ENCODE measurements around the gene TSEN34.
A peak's percentile ranks its signal among the peaks of the same experiment; 100 is the strongest.

TSEN34 gene

DNA sequence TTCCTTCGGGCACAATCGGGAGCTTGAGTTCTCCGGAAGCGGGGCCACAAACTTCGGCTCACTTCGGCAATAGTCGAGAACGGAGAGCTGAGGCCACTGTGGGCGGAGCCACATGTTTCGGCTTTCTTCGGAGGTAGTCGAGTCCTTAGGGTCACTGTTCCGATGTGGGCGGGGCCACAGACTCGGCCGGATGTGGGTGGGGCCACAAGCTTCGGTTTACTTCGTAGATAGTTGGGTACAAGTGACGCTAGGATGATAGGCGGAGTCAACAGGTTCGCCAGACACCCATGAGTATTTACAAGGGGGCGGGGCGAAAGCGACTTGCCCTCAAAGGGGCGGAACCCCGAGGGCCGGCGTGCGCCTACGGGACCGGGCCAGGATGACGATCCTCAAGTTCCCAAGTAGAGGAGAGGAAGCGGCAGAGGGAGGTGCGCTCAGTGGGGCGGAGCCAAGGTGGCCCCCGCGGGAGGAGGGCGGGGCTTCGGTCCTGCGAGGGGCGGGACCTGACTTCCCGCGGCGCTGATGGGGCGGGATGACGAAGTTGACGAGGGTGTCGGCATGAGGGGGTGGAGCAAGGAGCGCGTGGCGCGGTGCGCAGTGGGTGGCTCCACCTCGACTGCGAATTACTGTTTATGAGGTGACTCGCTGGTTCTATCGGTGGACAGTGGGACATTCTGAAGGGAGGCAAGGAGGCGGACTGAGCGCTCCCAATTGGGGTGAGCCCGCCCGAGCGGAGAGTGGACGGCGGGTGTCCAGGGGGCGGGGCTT is 1.2 kb upstream of the TSEN34 start:
- TF ChIP-seq, protein P1, sequence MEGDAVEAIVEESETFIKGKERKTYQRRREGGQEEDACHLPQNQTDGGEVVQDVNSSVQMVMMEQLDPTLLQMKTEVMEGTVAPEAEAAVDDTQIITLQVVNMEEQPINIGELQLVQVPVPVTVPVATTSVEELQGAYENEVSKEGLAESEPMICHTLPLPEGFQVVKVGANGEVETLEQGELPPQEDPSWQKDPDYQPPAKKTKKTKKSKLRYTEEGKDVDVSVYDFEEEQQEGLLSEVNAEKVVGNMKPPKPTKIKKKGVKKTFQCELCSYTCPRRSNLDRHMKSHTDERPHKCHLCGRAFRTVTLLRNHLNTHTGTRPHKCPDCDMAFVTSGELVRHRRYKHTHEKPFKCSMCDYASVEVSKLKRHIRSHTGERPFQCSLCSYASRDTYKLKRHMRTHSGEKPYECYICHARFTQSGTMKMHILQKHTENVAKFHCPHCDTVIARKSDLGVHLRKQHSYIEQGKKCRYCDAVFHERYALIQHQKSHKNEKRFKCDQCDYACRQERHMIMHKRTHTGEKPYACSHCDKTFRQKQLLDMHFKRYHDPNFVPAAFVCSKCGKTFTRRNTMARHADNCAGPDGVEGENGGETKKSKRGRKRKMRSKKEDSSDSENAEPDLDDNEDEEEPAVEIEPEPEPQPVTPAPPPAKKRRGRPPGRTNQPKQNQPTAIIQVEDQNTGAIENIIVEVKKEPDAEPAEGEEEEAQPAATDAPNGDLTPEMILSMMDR (conservative IDR thresholded peaks at IDR 0.05) = no peak
- peak overlapping the region; percentile 97 for H3K27ac ChIP-seq

DNA sequence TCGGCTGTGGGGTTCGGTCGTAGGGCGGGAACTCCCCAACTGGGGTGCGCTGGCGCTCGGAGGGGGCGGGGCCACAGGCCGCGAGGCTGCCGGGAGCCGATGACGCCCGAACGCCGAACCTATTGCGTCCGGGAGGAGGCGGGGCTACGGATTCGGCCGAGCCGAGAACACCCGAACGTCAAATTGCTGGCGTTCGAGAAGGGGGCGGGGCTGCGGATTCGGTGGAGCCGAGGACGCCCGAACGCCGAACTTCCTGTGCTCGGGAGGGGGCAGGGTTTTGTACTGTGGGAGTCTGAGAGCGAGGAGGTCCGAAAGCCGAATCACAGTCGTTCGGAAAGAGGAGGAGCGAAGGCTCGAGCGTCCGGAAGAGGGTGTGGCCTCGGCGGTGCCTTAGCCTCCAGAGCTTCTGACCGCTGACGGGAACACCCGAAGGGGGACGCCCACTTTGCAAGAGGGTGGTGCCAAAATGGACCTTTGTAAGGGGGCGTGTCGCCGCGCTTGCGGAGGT is 551 bp upstream of the TSEN34 start:
- H3K27ac ChIP-seq = peak overlapping the region; percentile 97
- TF ChIP-seq, protein P1 (conservative IDR thresholded peaks at IDR 0.05) = no peak

DNA sequence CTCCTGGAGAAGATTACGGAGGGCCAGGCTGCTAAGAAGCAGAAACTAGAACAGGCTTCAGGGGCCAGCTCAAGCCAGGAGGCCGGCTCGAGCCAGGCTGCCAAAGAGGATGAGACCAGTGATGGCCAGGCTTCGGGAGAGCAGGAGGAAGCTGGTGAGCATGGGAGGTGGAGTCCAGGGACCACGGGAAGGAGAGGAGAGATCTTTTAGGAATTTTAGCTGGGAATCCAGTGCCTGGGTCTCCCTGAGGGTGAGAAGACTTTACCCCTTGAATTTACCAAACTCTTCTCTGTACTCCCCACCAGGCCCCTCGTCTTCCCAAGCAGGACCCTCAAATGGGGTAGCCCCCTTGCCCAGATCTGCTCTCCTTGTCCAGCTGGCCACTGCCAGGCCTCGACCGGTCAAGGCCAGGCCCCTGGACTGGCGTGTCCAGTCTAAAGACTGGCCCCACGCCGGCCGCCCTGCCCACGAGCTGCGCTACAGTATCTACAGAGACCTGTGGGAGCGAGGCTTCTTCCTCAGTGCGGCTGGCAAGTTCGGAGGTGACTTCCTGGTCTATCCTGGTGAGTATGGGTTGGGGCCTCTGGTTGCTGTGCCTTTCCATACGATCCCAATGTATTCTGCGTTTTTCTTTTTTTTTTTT is 824 bp downstream of the TSEN34 start:
- peak overlapping the region; percentile 97 for H3K27ac ChIP-seq
- TF ChIP-seq, protein P1 (conservative IDR thresholded peaks at IDR 0.05) = no peak

DNA sequence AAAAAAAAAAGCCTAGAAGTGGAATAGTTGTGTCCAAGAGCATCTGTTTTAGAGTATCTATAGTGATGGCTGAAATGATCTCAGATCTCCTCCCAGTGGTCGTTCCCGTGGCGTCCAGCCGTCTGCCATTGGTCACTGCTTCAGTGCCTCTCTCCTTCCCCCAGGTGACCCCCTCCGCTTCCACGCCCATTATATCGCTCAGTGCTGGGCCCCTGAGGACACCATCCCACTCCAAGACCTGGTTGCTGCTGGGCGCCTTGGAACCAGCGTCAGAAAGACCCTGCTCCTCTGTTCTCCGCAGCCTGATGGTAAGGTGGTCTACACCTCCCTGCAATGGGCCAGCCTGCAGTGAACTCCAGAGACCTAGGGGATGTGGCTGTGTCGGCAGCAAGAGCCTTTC is 1.9 kb downstream of the TSEN34 start:
- TF ChIP-seq, protein P1 (conservative IDR thresholded peaks at IDR 0.05) = no peak

DNA sequence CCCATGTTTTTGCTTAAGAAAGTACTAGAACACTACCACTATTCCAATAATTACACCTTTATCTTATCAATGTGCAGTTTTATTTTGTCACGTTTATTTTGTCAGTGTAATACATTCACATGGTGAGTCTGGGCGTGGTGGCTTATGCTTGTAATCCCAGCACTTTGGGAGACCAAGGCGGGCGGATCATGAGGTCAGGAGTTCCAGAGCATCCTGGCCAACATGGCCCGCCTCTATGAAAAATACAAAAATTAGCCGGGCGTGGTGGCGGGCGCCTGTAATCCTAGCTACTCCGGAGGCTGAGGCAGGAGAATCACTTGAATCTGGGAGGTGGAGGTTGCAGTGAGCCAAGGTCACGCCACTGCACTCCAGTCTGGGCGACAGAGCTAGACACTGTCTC is 3.4 kb downstream of the TSEN34 start:
- 0 out of 2 replicates have a peak overlapping the region, but pooled peaks have one; percentile 9 for H3K27ac ChIP-seq

More for the DNA sequence above, 1.9 kb downstream of the TSEN34 start:
- peak overlapping the region; percentile 97 for H3K27ac ChIP-seq

DNA sequence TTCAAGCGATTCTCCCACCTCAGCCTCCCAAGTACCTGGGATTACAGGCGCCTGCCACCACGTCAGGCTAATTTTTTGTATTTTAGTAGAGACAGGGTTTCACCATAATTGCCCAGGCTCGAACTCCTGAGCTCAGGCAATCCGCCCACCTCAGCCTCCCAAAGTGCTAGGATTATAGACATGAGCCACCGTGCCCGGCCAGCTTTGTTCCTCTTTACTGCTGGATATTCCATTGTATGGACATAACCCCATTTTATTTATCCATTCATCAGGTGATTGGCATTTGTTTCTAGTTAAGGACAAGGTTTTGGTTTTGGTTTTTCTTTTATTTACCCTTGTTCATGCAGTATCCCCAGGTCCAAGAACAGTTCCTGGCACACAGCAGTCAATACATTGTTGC is 5.4 kb downstream of the TSEN34 start:
- H3K27ac ChIP-seq = no peak overlapping the region
- TF ChIP-seq, protein P1 (conservative IDR thresholded peaks at IDR 0.05) = no peak

DNA sequence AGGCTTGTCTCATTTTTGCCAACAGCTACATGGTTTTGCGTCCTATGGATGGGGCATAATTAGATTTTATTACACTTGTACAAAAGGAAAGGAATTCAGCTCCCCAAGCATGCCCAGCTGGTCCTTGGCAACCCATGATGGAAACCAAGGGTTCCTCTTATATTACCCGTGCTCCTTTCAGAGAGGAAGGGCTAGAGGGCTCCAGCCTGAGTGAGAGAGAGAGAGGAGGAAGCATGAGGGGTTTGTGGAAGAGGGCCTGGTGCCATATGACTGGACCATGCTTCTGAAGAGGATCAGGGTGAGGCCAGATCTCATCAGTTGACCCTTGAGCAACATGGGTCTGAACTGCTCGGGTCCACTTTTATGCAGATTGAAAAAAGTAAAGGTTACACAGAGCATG is 6.0 kb downstream of the TSEN34 start:
- no peak overlapping the region for H3K27ac ChIP-seq
- TF ChIP-seq, protein P1 (conservative IDR thresholded peaks at IDR 0.05) = no peak

DNA sequence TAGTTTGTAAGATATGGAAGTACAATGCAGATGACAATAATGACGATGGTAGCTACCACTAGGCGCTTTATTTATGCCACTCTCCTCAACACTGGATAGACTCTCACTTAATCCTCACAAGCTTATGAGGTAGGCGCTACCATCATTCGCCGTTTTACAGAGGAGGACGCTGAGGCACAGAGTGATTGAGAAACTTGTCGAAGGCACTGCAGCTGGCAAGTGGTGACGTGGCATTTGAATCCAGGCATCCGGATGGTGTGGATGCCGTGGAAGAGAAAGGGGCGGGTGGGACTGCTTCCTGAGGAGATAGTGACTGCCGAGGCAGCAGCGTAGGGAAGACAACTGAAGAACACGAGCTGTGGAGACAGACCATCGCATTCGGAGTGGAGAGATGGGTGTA is 8.3 kb downstream of the TSEN34 start:
- TF ChIP-seq, protein P1 (conservative IDR thresholded peaks at IDR 0.05) = no peak
- H3K27ac ChIP-seq = peak overlapping the region; percentile 98
